Keratinocyte (primary cell): ENCODE results near the gene CXCL10.

Source experiments
- EZH2 ChIP-seq: IDR thresholded peaks from one replicate; pipeline ENCODE4 v1.6.1; 2012; ENCODE audit warnings: inconsistent platforms, mild to moderate bottlenecking, low read length, moderate library complexity
- TF ChIP-seq, protein P1 (sequence below), 3 experiments: IDR thresholded peaks in 1 of 3; conservative IDR thresholded peaks in 1 of 3; optimal IDR thresholded peaks in 1 of 3; 2 replicates in 2 of 3; 3 replicates in 1 of 3; pipeline versions ENCODE3 to v1.5.1; 2011; ENCODE audit warnings: low read length in 3 of 3, mild to moderate bottlenecking in 3 of 3, moderate library complexity in 2 of 3, control low read depth in 1 of 3, inconsistent platforms in 1 of 3; ENCODE audit not compliant: insufficient read depth in 2 of 3; ENCODE audit errors: extremely low read depth in 1 of 3

- TF ChIP-seq, protein P1, sequence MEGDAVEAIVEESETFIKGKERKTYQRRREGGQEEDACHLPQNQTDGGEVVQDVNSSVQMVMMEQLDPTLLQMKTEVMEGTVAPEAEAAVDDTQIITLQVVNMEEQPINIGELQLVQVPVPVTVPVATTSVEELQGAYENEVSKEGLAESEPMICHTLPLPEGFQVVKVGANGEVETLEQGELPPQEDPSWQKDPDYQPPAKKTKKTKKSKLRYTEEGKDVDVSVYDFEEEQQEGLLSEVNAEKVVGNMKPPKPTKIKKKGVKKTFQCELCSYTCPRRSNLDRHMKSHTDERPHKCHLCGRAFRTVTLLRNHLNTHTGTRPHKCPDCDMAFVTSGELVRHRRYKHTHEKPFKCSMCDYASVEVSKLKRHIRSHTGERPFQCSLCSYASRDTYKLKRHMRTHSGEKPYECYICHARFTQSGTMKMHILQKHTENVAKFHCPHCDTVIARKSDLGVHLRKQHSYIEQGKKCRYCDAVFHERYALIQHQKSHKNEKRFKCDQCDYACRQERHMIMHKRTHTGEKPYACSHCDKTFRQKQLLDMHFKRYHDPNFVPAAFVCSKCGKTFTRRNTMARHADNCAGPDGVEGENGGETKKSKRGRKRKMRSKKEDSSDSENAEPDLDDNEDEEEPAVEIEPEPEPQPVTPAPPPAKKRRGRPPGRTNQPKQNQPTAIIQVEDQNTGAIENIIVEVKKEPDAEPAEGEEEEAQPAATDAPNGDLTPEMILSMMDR (optimal IDR thresholded peaks at IDR 0.05 in 1 of 3, IDR thresholded peaks at IDR 0.05 in 1 of 3, conservative IDR thresholded peaks at IDR 0.05 in 1 of 3; ENCODE audit: extremely low read depth in 1 of 3, insufficient read depth in 2 of 3, low read length in 3 of 3), result no peak
- no peak for TF ChIP-seq EZH2
These were observed 1.3 kb downstream of the CXCL10 start for GRCh38 chr4:76022031-76022430.
